Liver (tissue), 9 donors: Measurements from ENCODE around the gene PCCB. TPM values are rescaled to one million over a fixed set of nuclear protein-coding genes. Genes with fewer than 3 reads are reported as not detected.

Source experiments
- DNase-seq: peaks from one replicate; pipeline ENCODE4 v3.0.0-alpha.2; 2017; ENCODE audit warnings: low spot score
- H3K27ac ChIP-seq, 2 donors: one replicate each; pipeline ENCODE4 v1.7.0; 2013; ENCODE audit warnings: inconsistent platforms in 2 of 2, low read length in 2 of 2, control low read depth in 1 of 2, low read depth in 1 of 2, mild to moderate bottlenecking in 1 of 2
- H3K27me3 ChIP-seq, 4 donors: one replicate each; pipeline versions ENCODE4 v1.6.1 to v1.7.0; 2013; ENCODE audit warnings: low read length in 3 of 4, inconsistent platforms in 1 of 4, mild to moderate bottlenecking in 1 of 4, moderate library complexity in 1 of 4; ENCODE audit not compliant: control insufficient read depth in 4 of 4, insufficient read depth in 4 of 4
- H3K36me3 ChIP-seq, 4 donors: one replicate each; pipeline versions ENCODE4 v1.6.1 to v1.7.0; 2013; ENCODE audit warnings: low read length in 3 of 4, mild to moderate bottlenecking in 3 of 4, low read depth in 1 of 4, moderate library complexity in 1 of 4; ENCODE audit not compliant: control insufficient read depth in 4 of 4, insufficient read depth in 3 of 4
- H3K4me1 ChIP-seq, 4 donors: one replicate each; pipeline versions ENCODE4 v1.6.1 to v1.7.0; 2013; ENCODE audit warnings: low read length in 3 of 4, mild to moderate bottlenecking in 3 of 4, moderate library complexity in 1 of 4; ENCODE audit not compliant: control insufficient read depth in 4 of 4, insufficient read depth in 4 of 4
- H3K4me3 ChIP-seq, 3 donors: one replicate each; pipeline versions ENCODE4 v1.6.1 to v1.7.0; 2013; ENCODE audit warnings: low read length in 3 of 3, control low read depth in 1 of 3, low read depth in 1 of 3, mild to moderate bottlenecking in 1 of 3
- H3K9ac ChIP-seq, 2 donors: one replicate each; pipeline ENCODE4 v1.7.0; 2013; ENCODE audit warnings: low read length in 2 of 2, mild to moderate bottlenecking in 2 of 2, moderate library complexity in 2 of 2, control low read depth in 1 of 2, low read depth in 1 of 2
- H3K9me3 ChIP-seq, 4 donors: one replicate each; pipeline versions ENCODE4 v1.6.1 to v1.7.0; 2013; ENCODE audit warnings: low read length in 3 of 4; ENCODE audit not compliant: control insufficient read depth in 4 of 4
- ATF3 ChIP-seq: IDR thresholded peaks from 2 replicates; pipeline ENCODE4 v1.6.1; 2016; ENCODE audit warnings: antibody characterized with exemption
- CTCF ChIP-seq: fragments of 150-350 bp; IDR thresholded peaks from 2 replicates; pipeline ENCODE4 v1.5.1; 2017; ENCODE audit warnings: improper control_type of control experiment, low read depth, low read length; ENCODE audit not compliant: missing input control
- EGR1 ChIP-seq, 2 donors: IDR thresholded peaks; 2 replicates each; pipeline ENCODE4 v1.6.1; 2016 to 2018; ENCODE audit warnings: antibody characterized with exemption in 2 of 2, low read depth in 2 of 2
- FOXA1 ChIP-seq: IDR thresholded peaks from 2 replicates; pipeline ENCODE4 v1.6.1; 2016; ENCODE audit warnings: antibody characterized with exemption
- FOXA2 ChIP-seq: IDR thresholded peaks from 2 replicates; pipeline ENCODE4 v1.6.1; 2016; ENCODE audit warnings: antibody characterized with exemption
- GABPA ChIP-seq, 2 donors: IDR thresholded peaks in 1 of 2; conservative IDR thresholded peaks in 1 of 2; 2 replicates each; pipeline ENCODE4 v1.6.1; 2016; ENCODE audit warnings: antibody characterized with exemption in 2 of 2, mild to moderate bottlenecking in 1 of 2, moderate library complexity in 1 of 2
- HNF4A ChIP-seq, 2 donors: conservative IDR thresholded peaks; 2 replicates each; pipeline ENCODE4 v1.6.1; 2016; ENCODE audit warnings: antibody characterized with exemption in 2 of 2, mild to moderate bottlenecking in 2 of 2
- HNF4G ChIP-seq: IDR thresholded peaks from 2 replicates; pipeline ENCODE4 v1.6.1; 2016; ENCODE audit warnings: antibody characterized with exemption
- JUND ChIP-seq, 2 donors: IDR thresholded peaks; 2 replicates each; pipeline ENCODE4 v1.6.1; 2016; ENCODE audit warnings: antibody characterized with exemption in 2 of 2
- MAX ChIP-seq: IDR thresholded peaks from 2 replicates; pipeline ENCODE4 v1.6.1; 2016; ENCODE audit warnings: antibody characterized with exemption
- NR2F2 ChIP-seq: IDR thresholded peaks from 2 replicates; pipeline ENCODE4 v1.6.1; 2016; ENCODE audit warnings: antibody characterized with exemption
- RAD21 ChIP-seq, 2 donors: IDR thresholded peaks; 2 replicates each; pipeline ENCODE4 v1.6.1; 2016; ENCODE audit warnings: antibody characterized with exemption in 2 of 2, mild to moderate bottlenecking in 2 of 2
- REST ChIP-seq: IDR thresholded peaks from 2 replicates; pipeline ENCODE4 v1.6.1; 2016; ENCODE audit warnings: antibody characterized with exemption, mild to moderate bottlenecking
- RXRA ChIP-seq, 2 donors: IDR thresholded peaks; 2 replicates each; pipeline ENCODE4 v1.6.1; 2017 to 2018; ENCODE audit warnings: antibody characterized with exemption in 2 of 2, mild to moderate bottlenecking in 1 of 2
- SP1 ChIP-seq: IDR thresholded peaks from 2 replicates; pipeline ENCODE4 v1.6.1; 2018; ENCODE audit warnings: antibody characterized with exemption, mild to moderate bottlenecking
- TAF1 ChIP-seq: conservative IDR thresholded peaks from 2 replicates; pipeline ENCODE4 v1.6.1; 2016; ENCODE audit warnings: antibody characterized with exemption, mild to moderate bottlenecking
- YY1 ChIP-seq: IDR thresholded peaks from 2 replicates; pipeline ENCODE4 v1.6.1; 2016; ENCODE audit warnings: antibody characterized with exemption, mild to moderate bottlenecking
- WGBS: extraction: QIAGEN DNeasy Blood & Tissue Kit; methylation state at CpG from one replicate; pipeline ENCODE4 v1.1.7; 2013; 5-methylcytosine and 5-hydroxymethylcytosine counted together
- polyA plus RNA-seq, 2 donors: library from polyadenylated mRNA; stranded (reverse) in 1 of 2; unstranded in 1 of 2; fragments of 200-250 nt in 1 of 2; fragments of >200 nt in 1 of 2; fragmentation: Nextera tagmentation in 1 of 2; extraction: Ambion mirVana in 1 of 2; gene quantifications; one replicate each; pipeline versions ENCODE4 v1.2.1 to v1.2.3, GENCODE V29; 2013 to 2015
- total RNA-seq, 2 donors: library from RNA; depleted of rRNA; stranded (reverse); fragments of >200 nt; gene quantifications; one replicate each; pipeline ENCODE4 v1.2.3, GENCODE V29; 2014
- donor health status: healthy.
- donor health status: healthy.
- donor health status: healthy.
- donor health status: healthy.
- donor health status: healthy.

The PCCB gene
- total and polyA plus RNA-seq, 4 donors: 72.8 to 120 (median 95.0) TPM

- DNase-seq: no peak
- 98% methylated on average over 6 of the region's 6 CpGs for WGBS
- no peaks in the 10 kb centered on the region for H3K9me3 ChIP-seq
- H3K27me3 ChIP-seq: no peaks in the 10 kb centered on the region
- TF ChIP-seq CTCF (no peak), FOXA1 (no peak), NR2F2 (no peak), FOXA2 (no peak), MAX (no peak), HNF4G (no peak), GABPA (IDR thresholded peaks at IDR 0.05 in 1 of 2, conservative IDR thresholded peaks at IDR 0.05 in 1 of 2) (no peak), HNF4A (conservative IDR thresholded peaks at IDR 0.05) (no peak), RAD21 (IDR thresholded peaks at IDR 0.05) (no peak), RXRA (IDR thresholded peaks at IDR 0.05) (no peak), ATF3 (no peak), EGR1 (IDR thresholded peaks at IDR 0.05; ENCODE audit: low read depth in 2 of 2) (no peak), YY1 (no peak), REST (no peak), SP1 (no peak)
- H3K36me3 ChIP-seq: peaks cover 3 to 25% (median 10%) of the 10 kb centered on the region in 4 donors
- H3K4me1 ChIP-seq: no peaks in the 10 kb centered on the region
- no peak overlapping the region for H3K9ac ChIP-seq
- no peak overlapping the region for H3K4me3 ChIP-seq
- H3K27ac ChIP-seq: no peak overlapping the region
These were observed 17.1 kb downstream of the PCCB start for GRCh38 chr3:136267235-136267634.

- Histone ChIP-seq H3K9ac (no peak overlapping the region), H3K27ac (no peak overlapping the region), H3K36me3 (peaks cover 3 to 12% (median 3%) of the 10 kb centered on the region in 4 donors), H3K9me3 (no peaks in the 10 kb centered on the region), H3K4me1 (no peaks in the 10 kb centered on the region), H3K27me3 (no peaks in the 10 kb centered on the region), H3K4me3 (no peak overlapping the region)
- 97% methylated on average over 5 of the region's 5 CpGs for whole genome bisulfite sequencing
- DNase-seq: no peak
- no peak for TF ChIP-seq MAX
- TF ChIP-seq YY1: no peak
- no peak for TF ChIP-seq CTCF
- TF ChIP-seq ATF3: no peak
- TF ChIP-seq NR2F2: no peak
- TF ChIP-seq RAD21 (IDR thresholded peaks at IDR 0.05): no peak
- TF ChIP-seq HNF4A (conservative IDR thresholded peaks at IDR 0.05): no peak
- TF ChIP-seq SP1: no peak
- TF ChIP-seq TAF1: no peak
- TF ChIP-seq JUND (IDR thresholded peaks at IDR 0.05): no peak
- no peak for TF ChIP-seq RXRA (IDR thresholded peaks at IDR 0.05)
- no peak for TF ChIP-seq FOXA2
- TF ChIP-seq GABPA (IDR thresholded peaks at IDR 0.05 in 1 of 2, conservative IDR thresholded peaks at IDR 0.05 in 1 of 2): no peak
- TF ChIP-seq REST: no peak
- no peak for TF ChIP-seq EGR1 (IDR thresholded peaks at IDR 0.05; ENCODE audit: low read depth in 2 of 2)
- no peak for TF ChIP-seq FOXA1
These were observed 20.0 kb downstream of the PCCB start for GRCh38 chr3:136270179-136270578.
